Tibial nerve (tissue), 4 donors: ENCODE data around the gene ANKHD1. TPM values are rescaled to one million over a fixed set of nuclear protein-coding genes. Genes with fewer than 3 reads are reported as not detected.

ENCODE experiments used
- DNase-seq, 2 donors: peaks; one replicate each; pipeline ENCODE4 v3.0.0-alpha.2; 2019; ENCODE audit warnings: low spot score in 2 of 2
- H3K27ac ChIP-seq, 4 donors: fragments of 200-600 bp; sonication (generic) in 3 of 4; one replicate each; pipeline ENCODE4 v1.5.1; 2017 to 2019; ENCODE audit warnings: mild to moderate bottlenecking in 1 of 4
- H3K27me3 ChIP-seq, 2 donors: fragments of 200-600 bp; sonication (generic) in 1 of 2; one replicate each; pipeline versions ENCODE4 v1.5.1 to v1.6.0; 2017 to 2019
- H3K36me3 ChIP-seq, 3 donors: fragments of 200-600 bp; sonication (generic); one replicate each; pipeline ENCODE4 v1.5.1; 2018 to 2019
- H3K4me1 ChIP-seq, 4 donors: fragments of 200-600 bp; sonication (generic) in 3 of 4; one replicate each; pipeline ENCODE4 v1.5.1; 2017 to 2019
- H3K4me3 ChIP-seq, 4 donors: fragments of 200-600 bp; sonication (generic) in 3 of 4; one replicate each; pipeline ENCODE4 v1.5.1; 2017 to 2019; ENCODE audit warnings: mild to moderate bottlenecking in 1 of 4, moderate library complexity in 1 of 4
- H3K9me3 ChIP-seq, 4 donors: fragments of 200-600 bp; sonication (generic) in 3 of 4; one replicate each; pipeline ENCODE4 v1.5.1; 2017 to 2019
- CTCF ChIP-seq, 5 experiments: fragments of 200-600 bp in 3 of 5; fragments of 450-650 bp in 2 of 5; sonication (generic) in 3 of 5; IDR thresholded peaks; one replicate each; pipeline ENCODE4 v1.5.1; 2016 to 2019; ENCODE audit warnings: antibody characterized with exemption in 5 of 5, mild to moderate bottlenecking in 3 of 5, moderate library complexity in 2 of 5
- EP300 ChIP-seq, 2 donors: sonication (generic); formaldehyde crosslinking; IDR thresholded peaks; one replicate each; pipeline ENCODE4 v1.6.1; 2017; ENCODE audit warnings: antibody characterized with exemption in 2 of 2, mild to moderate bottlenecking in 1 of 2
- POLR2A ChIP-seq, 2 donors: fragments of 450-650 bp; IDR thresholded peaks; one replicate each; pipeline ENCODE4 v1.6.1; 2017; ENCODE audit warnings: antibody characterized with exemption in 2 of 2, mild to moderate bottlenecking in 2 of 2, moderate library complexity in 2 of 2
- WGBS, 2 donors: methylation state at CpG; one replicate each; pipeline ENCODE4 v1.1.5; 2018; 5-methylcytosine and 5-hydroxymethylcytosine counted together
- total RNA-seq, 4 donors: library from RNA; depleted of rRNA; stranded (reverse); fragments of >200 nt; gene quantifications; one replicate each; pipeline ENCODE4 v1.1.0, GENCODE V29; 2016

ANKHD1 gene
- total RNA-seq, 4 donors from 2014 or later = 119 to 212 (median 162) TPM

- no peak for TF ChIP-seq POLR2A (IDR thresholded peaks at IDR 0.05)
- peak; percentile 34 to 46 for TF ChIP-seq EP300 (IDR thresholded peaks at IDR 0.05)
- no peak for TF ChIP-seq CTCF (IDR thresholded peaks at IDR 0.05)
- Histone ChIP-seq H3K27ac (peak overlapping the region; percentile 95 to 99 (median 99)), H3K27me3 (no peaks in the 10 kb centered on the region), H3K36me3 (peaks cover 2 to 58% (median 8%) of the 10 kb centered on the region in 3 donors), H3K9me3 (no peaks in the 10 kb centered on the region), H3K4me1 (peaks cover 3 to 32% (median 24%) of the 10 kb centered on the region in 4 donors), H3K4me3 (peak overlapping the region; percentile 42 to 71 (median 64))
- 0% methylated on average over 1 to 5 of the region's 5 CpGs for WGBS, 2 donors
- no peak for DNase-seq
Observed at GRCh38 chr5:140548300-140548688, 146.7 kb downstream of the ANKHD1 start.

- TF ChIP-seq EP300 (IDR thresholded peaks at IDR 0.05) (no peak), POLR2A (IDR thresholded peaks at IDR 0.05) (no peak), CTCF (IDR thresholded peaks at IDR 0.05) (no peak)
- 87 to 88% methylated on average over 7 of the region's 7 CpGs for WGBS, 2 donors
- H3K36me3 ChIP-seq = peaks cover 0 to 53% (median 8%) of the 10 kb centered on the region in 3 donors
- peaks cover 3 to 32% (median 24%) of the 10 kb centered on the region in 4 donors for H3K4me1 ChIP-seq
- peak overlapping the region; percentile 95 to 99 (median 99) for H3K27ac ChIP-seq
- no peaks in the 10 kb centered on the region for H3K9me3 ChIP-seq
- DNase-seq = no peak
- no peaks in the 10 kb centered on the region for H3K27me3 ChIP-seq
- H3K4me3 ChIP-seq = peak overlapping the region in 3 of 4 donors; percentile 59 to 71 (median 68)
Observed at GRCh38 chr5:140548791-140549190, 147.2 kb downstream of the ANKHD1 start.

GRCh38 chr5:140549237-140550144 is 147.9 kb downstream of the ANKHD1 start:
- 84 to 85% methylated on average over 3 of the region's 3 CpGs for WGBS, 2 donors

GRCh38 chr5:140550147-140551079 is 148.8 kb downstream of the ANKHD1 start:
- WGBS, 2 donors = 82 to 90% methylated on average over 11 of the region's 11 CpGs
- Histone ChIP-seq H3K27ac (peak overlapping the region; percentile 95 to 99 (median 99)), H3K4me3 (no peak overlapping the region), H3K4me1 (peaks cover 3 to 40% (median 25%) of the 10 kb centered on the region in 4 donors), H3K27me3 (no peaks in the 10 kb centered on the region), H3K9me3 (no peaks in the 10 kb centered on the region), H3K36me3 (peaks cover 0 to 39% (median 8%) of the 10 kb centered on the region in 3 donors)
- DNase-seq = no peak
- no peak for TF ChIP-seq POLR2A (IDR thresholded peaks at IDR 0.05)
- no peak for TF ChIP-seq EP300 (IDR thresholded peaks at IDR 0.05)
- TF ChIP-seq CTCF (IDR thresholded peaks at IDR 0.05) = no peak

More at GRCh38 chr5:140549237-140550144, 147.9 kb downstream of the ANKHD1 start:
- DNase-seq = peak in 1 of 2 donors; percentile 56
- H3K27ac ChIP-seq = peak overlapping the region; percentile 95 to 99 (median 99)
- TF ChIP-seq CTCF (IDR thresholded peaks at IDR 0.05) = no peak
- no peak for TF ChIP-seq EP300 (IDR thresholded peaks at IDR 0.05)
- no peak for TF ChIP-seq POLR2A (IDR thresholded peaks at IDR 0.05)
- peaks cover 0 to 46% (median 8%) of the 10 kb centered on the region in 3 donors for H3K36me3 ChIP-seq
- no peaks in the 10 kb centered on the region for H3K9me3 ChIP-seq
- no peak overlapping the region for H3K4me3 ChIP-seq
- peaks cover 3 to 32% (median 24%) of the 10 kb centered on the region in 4 donors for H3K4me1 ChIP-seq
- H3K27me3 ChIP-seq = no peaks in the 10 kb centered on the region
